Measurements from ENCODE around the gene OPCML.

Gene OPCML

GRCh38 chr11:132471466-132471865 lies 1060.8 kb downstream of the OPCML start:
- Histone ChIP-seq H3K36me3 (replicated peaks in 1 of 2; ENCODE audit: control insufficient read depth in 2 of 2, insufficient read depth in 2 of 2, low read length in 2 of 2) (no peaks in the 10 kb centered on the region), H3K9ac (ENCODE audit: low read depth, low read length, poor library complexity) (no peak overlapping the region), H3K18ac (ENCODE audit: low read length) (no peak overlapping the region), H3K4me3 (ENCODE audit: low read length in 2 of 2) (no peak overlapping the region), H2BK15ac (ENCODE audit: low read length) (no peak overlapping the region), H3K27me3 (ENCODE audit: control insufficient read depth in 3 of 3, insufficient read depth in 3 of 3, low read depth in 1 of 3, low read length in 3 of 3) (peaks cover 0 to 3% (median 0%) of the 10 kb centered on the region in 3 experiments), H2BK12ac (ENCODE audit: low read length) (no peak overlapping the region), H2BK5ac (ENCODE audit: low read length) (no peak overlapping the region), H3K4ac (ENCODE audit: low read length) (no peak overlapping the region), H2AK5ac (ENCODE audit: low read depth, low read length) (no peak overlapping the region), H3K14ac (ENCODE audit: low read length) (no peak overlapping the region), H2BK120ac (ENCODE audit: low read depth, low read length) (no peak overlapping the region), H4K91ac (ENCODE audit: low read depth, low read length, poor library complexity) (no peak overlapping the region), H3K4me1 (ENCODE audit: control insufficient read depth in 2 of 2, insufficient read depth in 1 of 2, low read depth in 1 of 2, low read length in 2 of 2) (peaks cover 0 to 3% of the 10 kb centered on the region in 2 donors), H3K23ac (ENCODE audit: low read depth, low read length, poor library complexity) (no peak overlapping the region), H3K27ac (replicated peaks; ENCODE audit: low read length) (no peak overlapping the region), H3K4me2 (ENCODE audit: insufficient read depth, low read length, poor library complexity, severe bottlenecking) (no peak overlapping the region), H3K79me1 (ENCODE audit: low read depth, low read length) (no peaks in the 10 kb centered on the region), H3K9me3 (replicated peaks in 1 of 2; ENCODE audit: control insufficient read depth in 2 of 2, insufficient read depth in 1 of 2, low read depth in 1 of 2, low read length in 2 of 2) (peaks cover 0 to 1% of the 10 kb centered on the region in 2 donors), H4K8ac (ENCODE audit: low read depth, low read length) (no peak overlapping the region), H2AFZ (ENCODE audit: low read length) (no peak overlapping the region)
- no peak for DNase-seq (ENCODE audit: low spot score)
- no CpG with 5 or more reads among the region's 3 CpGs for WGBS, 2 donors (ENCODE audit: extremely low coverage in 2 of 2, insufficient read length in 2 of 2, insufficient replicate concordance in 1 of 2)

DNA sequence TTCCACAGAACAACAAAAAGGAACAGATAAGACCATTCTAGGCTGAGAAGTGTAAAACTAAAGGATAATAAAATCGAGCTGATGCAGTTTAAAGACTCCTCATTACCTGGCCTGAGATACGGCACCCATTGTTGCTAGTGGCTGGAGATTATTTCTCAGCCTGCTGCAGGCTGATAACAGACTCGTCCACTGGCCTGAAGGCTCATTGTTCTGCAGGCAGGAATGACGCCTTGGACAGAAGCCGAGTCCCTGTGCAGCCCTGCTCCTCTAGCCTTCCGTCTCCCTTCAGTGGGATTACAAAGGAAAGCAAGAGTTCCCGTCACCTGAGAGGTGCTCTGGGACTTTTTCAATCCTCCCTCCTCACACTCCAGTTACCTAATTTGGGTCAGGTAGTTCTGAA lies 1065.3 kb downstream of the OPCML start:
- Histone ChIP-seq H4K8ac (ENCODE audit: low read depth, low read length) (no peak overlapping the region), H3K27me3 (ENCODE audit: control insufficient read depth in 3 of 3, insufficient read depth in 3 of 3, low read depth in 1 of 3, low read length in 3 of 3) (peaks cover 0 to 3% (median 0%) of the 10 kb centered on the region in 3 experiments), H3K14ac (ENCODE audit: low read length) (no peak overlapping the region), H3K18ac (ENCODE audit: low read length) (peak overlapping the region; percentile 5), H3K4me3 (ENCODE audit: low read length in 2 of 2) (no peak overlapping the region), H3K23ac (ENCODE audit: low read depth, low read length, poor library complexity) (no peak overlapping the region), H2BK5ac (ENCODE audit: low read length) (no peak overlapping the region), H2BK15ac (ENCODE audit: low read length) (no peak overlapping the region), H3K79me1 (ENCODE audit: low read depth, low read length) (no peaks in the 10 kb centered on the region), H2BK12ac (ENCODE audit: low read length) (no peak overlapping the region), H3K27ac (replicated peaks; ENCODE audit: low read length) (no peak overlapping the region), H3K9ac (ENCODE audit: low read depth, low read length, poor library complexity) (no peak overlapping the region), H3K4me2 (ENCODE audit: insufficient read depth, low read length, poor library complexity, severe bottlenecking) (no peak overlapping the region), H3K4ac (ENCODE audit: low read length) (no peak overlapping the region), H3K9me3 (replicated peaks in 1 of 2; ENCODE audit: control insufficient read depth in 2 of 2, insufficient read depth in 1 of 2, low read depth in 1 of 2, low read length in 2 of 2) (peaks cover 0 to 1% of the 10 kb centered on the region in 2 donors), H4K91ac (ENCODE audit: low read depth, low read length, poor library complexity) (no peak overlapping the region), H3K4me1 (ENCODE audit: control insufficient read depth in 2 of 2, insufficient read depth in 1 of 2, low read depth in 1 of 2, low read length in 2 of 2) (peaks cover 0 to 3% of the 10 kb centered on the region in 2 donors), H2AFZ (ENCODE audit: low read length) (no peak overlapping the region), H2AK5ac (ENCODE audit: low read depth, low read length) (no peak overlapping the region), H3K36me3 (replicated peaks in 1 of 2; ENCODE audit: control insufficient read depth in 2 of 2, insufficient read depth in 2 of 2, low read length in 2 of 2) (no peaks in the 10 kb centered on the region), H2BK120ac (ENCODE audit: low read depth, low read length) (no peak overlapping the region)
- no peak for DNase-seq (ENCODE audit: low spot score)
- WGBS, 2 donors (ENCODE audit: extremely low coverage in 2 of 2, insufficient read length in 2 of 2, insufficient replicate concordance in 1 of 2) = no CpG with 5 or more reads among the region's 7 CpGs

DNA sequence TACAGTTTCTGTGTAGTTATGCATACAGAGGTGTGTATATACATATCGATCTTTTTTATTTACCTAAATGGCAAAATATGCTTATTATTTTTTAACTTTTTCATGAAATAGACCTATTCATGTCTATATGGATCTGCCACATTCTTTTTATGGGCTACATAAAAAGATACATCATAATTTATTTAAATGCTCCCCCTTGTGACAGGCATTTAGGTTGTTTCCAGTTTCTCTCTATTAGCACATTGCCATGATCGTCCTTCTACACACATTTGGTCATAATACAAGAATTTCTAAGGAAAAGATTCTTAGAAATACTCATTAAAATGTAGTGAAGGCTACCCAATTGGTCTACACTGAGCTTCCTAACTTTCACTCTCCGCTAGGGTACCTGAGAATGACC lies 1067.4 kb downstream of the OPCML start:
- no peak overlapping the region for H2AK5ac ChIP-seq (ENCODE audit: low read depth, low read length)
- peaks cover 0 to 3% of the 10 kb centered on the region in 2 donors for H3K4me1 ChIP-seq (ENCODE audit: control insufficient read depth in 2 of 2, insufficient read depth in 1 of 2, low read depth in 1 of 2, low read length in 2 of 2)
- H3K4ac ChIP-seq (ENCODE audit: low read length) = no peak overlapping the region
- H3K27ac ChIP-seq (replicated peaks; ENCODE audit: low read length) = no peak overlapping the region
- H2BK15ac ChIP-seq (ENCODE audit: low read length) = no peak overlapping the region
- H2BK5ac ChIP-seq (ENCODE audit: low read length) = no peak overlapping the region
- no peak overlapping the region for H3K14ac ChIP-seq (ENCODE audit: low read length)
- H3K27me3 ChIP-seq (ENCODE audit: control insufficient read depth in 3 of 3, insufficient read depth in 3 of 3, low read depth in 1 of 3, low read length in 3 of 3) = peaks cover 0 to 3% (median 0%) of the 10 kb centered on the region in 3 experiments
- H2AFZ ChIP-seq (ENCODE audit: low read length) = no peak overlapping the region
- no CpG with 5 or more reads among the region's 3 CpGs for WGBS, 2 donors (ENCODE audit: extremely low coverage in 2 of 2, insufficient read length in 2 of 2, insufficient replicate concordance in 1 of 2)
- DNase-seq (ENCODE audit: low spot score) = no peak
- no peak overlapping the region for H2BK12ac ChIP-seq (ENCODE audit: low read length)
- no peaks in the 10 kb centered on the region for H3K36me3 ChIP-seq (replicated peaks in 1 of 2; ENCODE audit: control insufficient read depth in 2 of 2, insufficient read depth in 2 of 2, low read length in 2 of 2)
- no peak overlapping the region for H3K9ac ChIP-seq (ENCODE audit: low read depth, low read length, poor library complexity)
- no peak overlapping the region for H3K18ac ChIP-seq (ENCODE audit: low read length)
- H3K4me3 ChIP-seq (ENCODE audit: low read length in 2 of 2) = no peak overlapping the region
- H2BK120ac ChIP-seq (ENCODE audit: low read depth, low read length) = no peak overlapping the region
- no peaks in the 10 kb centered on the region for H3K79me1 ChIP-seq (ENCODE audit: low read depth, low read length)
- no peak overlapping the region for H4K91ac ChIP-seq (ENCODE audit: low read depth, low read length, poor library complexity)
- no peak overlapping the region for H3K4me2 ChIP-seq (ENCODE audit: insufficient read depth, low read length, poor library complexity, severe bottlenecking)
- peaks cover 0 to 1% of the 10 kb centered on the region in 2 donors for H3K9me3 ChIP-seq (replicated peaks in 1 of 2; ENCODE audit: control insufficient read depth in 2 of 2, insufficient read depth in 1 of 2, low read depth in 1 of 2, low read length in 2 of 2)
- no peak overlapping the region for H4K8ac ChIP-seq (ENCODE audit: low read depth, low read length)
- H3K23ac ChIP-seq (ENCODE audit: low read depth, low read length, poor library complexity) = no peak overlapping the region

- Histone ChIP-seq H3K36me3 (replicated peaks in 1 of 2; ENCODE audit: control insufficient read depth in 2 of 2, insufficient read depth in 2 of 2, low read length in 2 of 2) (no peaks in the 10 kb centered on the region), H2BK5ac (ENCODE audit: low read length) (no peak overlapping the region), H2BK120ac (ENCODE audit: low read depth, low read length) (no peak overlapping the region), H3K27me3 (ENCODE audit: control insufficient read depth in 3 of 3, insufficient read depth in 3 of 3, low read depth in 1 of 3, low read length in 3 of 3) (no peaks in the 10 kb centered on the region), H3K9me3 (replicated peaks in 1 of 2; ENCODE audit: control insufficient read depth in 2 of 2, insufficient read depth in 1 of 2, low read depth in 1 of 2, low read length in 2 of 2) (no peaks in the 10 kb centered on the region), H2BK15ac (ENCODE audit: low read length) (no peak overlapping the region), H2AK5ac (ENCODE audit: low read depth, low read length) (no peak overlapping the region), H3K14ac (ENCODE audit: low read length) (no peak overlapping the region), H3K4me2 (ENCODE audit: insufficient read depth, low read length, poor library complexity, severe bottlenecking) (no peak overlapping the region), H3K4me3 (ENCODE audit: low read length in 2 of 2) (no peak overlapping the region), H4K91ac (ENCODE audit: low read depth, low read length, poor library complexity) (no peak overlapping the region), H3K79me1 (ENCODE audit: low read depth, low read length) (no peaks in the 10 kb centered on the region), H3K27ac (replicated peaks; ENCODE audit: low read length) (no peak overlapping the region), H3K23ac (ENCODE audit: low read depth, low read length, poor library complexity) (no peak overlapping the region), H3K18ac (ENCODE audit: low read length) (no peak overlapping the region), H3K4me1 (ENCODE audit: control insufficient read depth in 2 of 2, insufficient read depth in 1 of 2, low read depth in 1 of 2, low read length in 2 of 2) (peaks cover 0 to 3% of the 10 kb centered on the region in 2 donors), H3K9ac (ENCODE audit: low read depth, low read length, poor library complexity) (no peak overlapping the region), H3K4ac (ENCODE audit: low read length) (no peak overlapping the region), H4K8ac (ENCODE audit: low read depth, low read length) (no peak overlapping the region), H2AFZ (ENCODE audit: low read length) (no peak overlapping the region), H2BK12ac (ENCODE audit: low read length) (no peak overlapping the region)
- no CpG with 5 or more reads among the region's 1 CpG for WGBS, 2 donors (ENCODE audit: extremely low coverage in 2 of 2, insufficient read length in 2 of 2, insufficient replicate concordance in 1 of 2)
- no peak for DNase-seq (ENCODE audit: low spot score)
These were observed 1068.3 kb downstream of the OPCML start for GRCh38 chr11:132464003-132464342.
